ENCODE measurements around the gene ARHGAP6.

ARHGAP6 gene

GRCh38 chrX:11575332-11575731, 90.4 kb downstream of the ARHGAP6 start:
- DNase-seq, result no peak

GRCh38 chrX:11567528-11568220, 98.0 kb downstream of the ARHGAP6 start:
- no peak for DNase-seq

GRCh38 chrX:11566789-11567188, 98.9 kb downstream of the ARHGAP6 start:
- no peak for DNase-seq

GRCh38 chrX:11566173-11566572, 99.5 kb downstream of the ARHGAP6 start:
- no peak for DNase-seq

GRCh38 chrX:11564546-11564945, 101.2 kb downstream of the ARHGAP6 start:
- no peak for DNase-seq

- DNase-seq, result no peak
Observed at GRCh38 chrX:11562570-11562969, 103.2 kb downstream of the ARHGAP6 start.

- DNase-seq, result no peak
Observed at GRCh38 chrX:11558972-11559371, 106.7 kb downstream of the ARHGAP6 start.

- no peak for DNase-seq
Observed at GRCh38 chrX:11557120-11557519, 108.6 kb downstream of the ARHGAP6 start.

GRCh38 chrX:11555759-11556158, 110.0 kb downstream of the ARHGAP6 start:
- DNase-seq, result no peak

GRCh38 chrX:11553594-11553993, 112.1 kb downstream of the ARHGAP6 start:
- no peak for DNase-seq

- DNase-seq, result no peak
Observed at GRCh38 chrX:11551151-11551550, 114.6 kb downstream of the ARHGAP6 start.

GRCh38 chrX:11546917-11547316, 118.8 kb downstream of the ARHGAP6 start:
- no peak for DNase-seq

- no peak for DNase-seq
Observed at GRCh38 chrX:11543249-11543648, 122.5 kb downstream of the ARHGAP6 start.

GRCh38 chrX:11541510-11541909, 124.2 kb downstream of the ARHGAP6 start:
- no peak for DNase-seq

- DNase-seq, result no peak
Observed at GRCh38 chrX:11540532-11541377, 125.0 kb downstream of the ARHGAP6 start.

GRCh38 chrX:11537141-11537540, 128.6 kb downstream of the ARHGAP6 start:
- DNase-seq, result no peak

- DNase-seq, result no peak
Observed at GRCh38 chrX:11535156-11535919, 130.4 kb downstream of the ARHGAP6 start.

GRCh38 chrX:11533199-11533651, 132.5 kb downstream of the ARHGAP6 start:
- DNase-seq, result no peak

- DNase-seq, result no peak
Observed at GRCh38 chrX:11532291-11533078, 133.2 kb downstream of the ARHGAP6 start.

- no peak for DNase-seq
Observed at GRCh38 chrX:11531226-11531625, 134.5 kb downstream of the ARHGAP6 start.

- no peak for DNase-seq
Observed at GRCh38 chrX:11530621-11531020, 135.1 kb downstream of the ARHGAP6 start.

GRCh38 chrX:11528623-11529022, 137.1 kb downstream of the ARHGAP6 start:
- DNase-seq, result no peak

GRCh38 chrX:11525685-11526084, 140.0 kb downstream of the ARHGAP6 start:
- no peak for DNase-seq
